Measurements from ENCODE around the gene ZNF587.
"Not testable (repeated sequence)": the region's sequence is repeated elsewhere in the genome, so short reads cannot be mapped to it uniquely, and the experiment has no call there.

ZNF587 gene

DNA sequence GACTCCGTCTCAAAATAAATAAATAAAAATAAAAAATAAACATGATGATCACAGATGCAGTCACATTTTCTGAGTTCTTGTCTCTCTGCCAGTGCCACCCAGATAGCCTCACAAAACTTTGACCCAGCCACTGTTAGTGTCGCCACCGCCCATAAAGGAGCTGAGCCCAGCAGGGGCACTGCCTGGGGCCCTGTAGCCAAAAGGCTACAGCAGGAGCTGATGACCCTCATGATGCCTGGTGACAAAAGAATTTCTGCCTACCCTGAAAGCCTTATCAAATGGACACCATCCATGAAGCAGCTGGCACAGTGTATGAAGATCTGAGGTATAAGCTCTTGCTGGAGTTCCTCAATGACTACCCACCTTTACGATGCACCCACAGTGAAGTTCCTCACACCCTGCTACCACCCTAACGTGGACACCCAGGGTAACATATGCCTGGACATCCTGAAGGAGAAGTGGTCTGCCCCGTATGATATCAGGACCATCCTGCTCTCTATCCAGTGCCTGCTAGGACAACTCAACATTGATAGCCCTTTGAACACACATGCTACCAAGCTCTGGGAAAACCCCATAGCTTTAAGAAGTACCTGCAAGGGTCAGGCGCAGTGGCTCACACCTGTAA is 18.3 kb downstream of the ZNF587 start:
- TF ChIP-seq, protein P1, sequence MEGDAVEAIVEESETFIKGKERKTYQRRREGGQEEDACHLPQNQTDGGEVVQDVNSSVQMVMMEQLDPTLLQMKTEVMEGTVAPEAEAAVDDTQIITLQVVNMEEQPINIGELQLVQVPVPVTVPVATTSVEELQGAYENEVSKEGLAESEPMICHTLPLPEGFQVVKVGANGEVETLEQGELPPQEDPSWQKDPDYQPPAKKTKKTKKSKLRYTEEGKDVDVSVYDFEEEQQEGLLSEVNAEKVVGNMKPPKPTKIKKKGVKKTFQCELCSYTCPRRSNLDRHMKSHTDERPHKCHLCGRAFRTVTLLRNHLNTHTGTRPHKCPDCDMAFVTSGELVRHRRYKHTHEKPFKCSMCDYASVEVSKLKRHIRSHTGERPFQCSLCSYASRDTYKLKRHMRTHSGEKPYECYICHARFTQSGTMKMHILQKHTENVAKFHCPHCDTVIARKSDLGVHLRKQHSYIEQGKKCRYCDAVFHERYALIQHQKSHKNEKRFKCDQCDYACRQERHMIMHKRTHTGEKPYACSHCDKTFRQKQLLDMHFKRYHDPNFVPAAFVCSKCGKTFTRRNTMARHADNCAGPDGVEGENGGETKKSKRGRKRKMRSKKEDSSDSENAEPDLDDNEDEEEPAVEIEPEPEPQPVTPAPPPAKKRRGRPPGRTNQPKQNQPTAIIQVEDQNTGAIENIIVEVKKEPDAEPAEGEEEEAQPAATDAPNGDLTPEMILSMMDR (conservative IDR thresholded peaks at IDR 0.05; ENCODE audit: control insufficient read depth, insufficient read depth, low read depth, low read length) = no peak
- DNase-seq (ENCODE audit: low read depth) = no peak

DNA sequence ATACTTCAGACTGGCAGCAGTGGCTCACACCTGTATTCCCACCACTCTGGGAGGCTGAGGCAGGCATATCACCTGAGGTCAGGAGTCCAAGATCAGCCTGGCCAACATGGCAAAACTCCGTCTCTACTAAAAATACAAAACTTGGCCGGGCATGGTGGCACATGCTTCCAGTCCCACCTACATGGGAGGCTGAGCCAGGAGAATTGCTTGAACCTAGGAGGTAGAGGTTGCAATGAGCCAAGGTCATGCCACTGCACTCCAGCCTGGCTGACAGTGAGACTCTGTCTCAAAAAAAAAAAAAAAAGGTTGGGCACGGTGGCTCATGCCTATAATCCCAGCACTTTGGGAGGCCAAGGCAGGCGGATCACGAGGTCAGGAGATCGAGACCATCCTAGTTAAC is 20.0 kb downstream of the ZNF587 start:
- not testable (repeated sequence) for DNase-seq (ENCODE audit: low read depth); H3K4me3 ChIP-seq (ENCODE audit: control insufficient read depth, low read depth, low read length)

More for the DNA sequence above, 18.3 kb downstream of the ZNF587 start:
- H3K4me3 ChIP-seq (ENCODE audit: control insufficient read depth, low read depth, low read length) = no peak overlapping the region

DNA sequence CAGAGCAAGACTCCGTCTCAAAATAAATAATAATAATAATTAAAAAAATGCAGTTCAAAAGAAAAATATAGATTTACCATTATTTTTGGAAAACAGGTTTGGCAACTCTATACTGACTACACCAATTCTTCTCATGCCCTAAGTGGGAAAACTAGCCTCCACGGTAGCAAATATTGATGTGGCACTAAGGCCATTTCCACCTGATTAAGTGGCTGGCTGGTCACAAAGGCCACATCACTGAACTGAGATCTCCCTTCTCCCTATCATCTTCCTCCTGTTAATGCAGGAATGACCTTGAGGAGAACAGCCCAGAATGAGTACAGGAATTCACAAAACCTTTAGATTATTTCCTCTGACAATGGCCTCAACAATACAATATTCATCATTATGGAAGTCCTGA is 20.6 kb downstream of the ZNF587 start:
- no peak for DNase-seq (ENCODE audit: low read depth)
- H3K4me3 ChIP-seq (ENCODE audit: control insufficient read depth, low read depth, low read length) = no peak overlapping the region
- TF ChIP-seq, protein P1 (conservative IDR thresholded peaks at IDR 0.05; ENCODE audit: control insufficient read depth, insufficient read depth, low read depth, low read length) = no peak

DNA sequence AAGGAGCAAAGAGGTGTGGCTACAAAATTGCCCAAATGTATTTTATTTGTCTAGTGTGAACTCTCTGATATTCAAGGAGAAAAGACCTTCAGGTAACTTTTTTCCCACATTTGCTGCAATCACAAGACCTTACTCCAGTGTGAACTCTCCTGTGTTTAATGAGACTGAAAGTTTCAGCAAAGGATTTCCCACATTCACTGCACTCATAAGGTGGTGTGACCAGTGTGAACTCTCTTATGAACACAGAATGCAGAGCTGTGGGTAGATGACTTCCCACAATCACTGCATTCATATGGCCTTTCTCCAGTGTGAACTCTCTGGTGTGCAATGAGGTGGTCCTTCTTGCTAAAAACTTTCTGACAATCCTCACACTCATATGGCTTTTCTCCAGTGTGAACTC is 22.8 kb downstream of the ZNF587 start:
- DNase-seq (ENCODE audit: low read depth) = peak; percentile 22
- H3K4me3 ChIP-seq (ENCODE audit: control insufficient read depth, low read depth, low read length) = no peak overlapping the region
- TF ChIP-seq, protein P1 (conservative IDR thresholded peaks at IDR 0.05; ENCODE audit: control insufficient read depth, insufficient read depth, low read depth, low read length) = no peak

DNA sequence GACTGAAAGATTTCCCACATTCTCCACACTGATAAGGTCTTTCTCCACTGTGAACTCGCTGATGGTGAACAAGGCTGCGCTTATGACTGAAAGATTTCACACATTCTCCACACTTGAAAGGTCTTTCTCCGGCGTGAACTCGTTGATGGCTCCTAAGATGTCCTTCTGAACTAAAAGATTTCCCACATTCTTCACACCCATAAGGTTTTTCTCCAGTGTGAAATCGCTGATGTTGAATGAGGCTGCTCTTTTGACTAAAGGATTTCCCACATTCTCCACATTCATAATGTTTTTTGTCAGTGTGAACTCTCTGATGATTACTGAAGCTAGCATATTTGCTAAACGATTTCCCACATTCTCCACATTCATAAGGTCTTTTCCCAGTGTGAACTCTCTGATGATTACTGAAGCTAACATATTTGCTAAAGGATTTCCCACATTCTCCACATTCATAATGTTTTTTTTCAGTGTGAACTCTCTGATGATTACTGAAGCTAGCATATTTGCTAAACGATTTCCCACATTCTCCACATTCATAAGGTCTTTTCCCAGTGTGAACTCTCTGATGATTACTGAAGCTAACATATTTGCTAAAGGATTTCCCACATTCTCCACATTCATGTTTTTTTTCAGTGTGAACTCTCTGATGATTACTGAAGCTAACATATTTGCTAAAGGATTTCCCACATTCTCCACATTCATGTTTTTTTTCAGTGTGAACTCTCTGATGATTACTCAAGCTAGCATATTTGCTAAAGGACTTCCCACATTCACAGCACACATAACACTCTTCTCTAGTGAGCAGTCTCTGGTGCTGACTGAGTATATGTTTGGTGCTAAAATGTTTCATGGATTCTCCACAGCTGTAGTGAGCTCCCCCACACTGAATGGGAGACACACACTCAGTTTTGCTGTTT is 24.5 kb downstream of the ZNF587 start:
- DNase-seq (ENCODE audit: low read depth) = peak; percentile 22
- not testable (repeated sequence) for H3K4me3 ChIP-seq (ENCODE audit: control insufficient read depth, low read depth, low read length)

DNA sequence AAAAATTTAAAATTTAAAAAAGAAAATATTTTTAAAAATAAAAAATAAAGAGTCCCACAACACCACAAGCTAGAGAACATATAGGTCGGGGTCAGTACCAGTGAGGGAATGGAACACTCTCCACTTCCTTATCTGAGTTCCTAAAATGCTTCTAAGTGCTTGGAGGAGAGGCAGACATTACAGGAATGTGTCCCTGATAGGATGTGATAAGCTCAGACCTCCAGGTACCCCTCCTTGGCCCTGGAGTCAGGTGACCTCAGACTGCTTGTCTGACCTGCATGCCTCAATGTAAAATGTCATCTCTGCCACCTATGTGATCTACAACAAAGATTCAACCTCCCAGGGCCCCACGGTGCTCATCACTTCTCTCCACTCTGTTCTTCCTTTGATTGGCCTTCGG is 36.4 kb downstream of the ZNF587 start:
- no peak overlapping the region for H3K4me3 ChIP-seq (ENCODE audit: control insufficient read depth, low read depth, low read length)
- DNase-seq (ENCODE audit: low read depth) = no peak
- TF ChIP-seq, protein P1 (conservative IDR thresholded peaks at IDR 0.05; ENCODE audit: control insufficient read depth, insufficient read depth, low read depth, low read length) = no peak

DNA sequence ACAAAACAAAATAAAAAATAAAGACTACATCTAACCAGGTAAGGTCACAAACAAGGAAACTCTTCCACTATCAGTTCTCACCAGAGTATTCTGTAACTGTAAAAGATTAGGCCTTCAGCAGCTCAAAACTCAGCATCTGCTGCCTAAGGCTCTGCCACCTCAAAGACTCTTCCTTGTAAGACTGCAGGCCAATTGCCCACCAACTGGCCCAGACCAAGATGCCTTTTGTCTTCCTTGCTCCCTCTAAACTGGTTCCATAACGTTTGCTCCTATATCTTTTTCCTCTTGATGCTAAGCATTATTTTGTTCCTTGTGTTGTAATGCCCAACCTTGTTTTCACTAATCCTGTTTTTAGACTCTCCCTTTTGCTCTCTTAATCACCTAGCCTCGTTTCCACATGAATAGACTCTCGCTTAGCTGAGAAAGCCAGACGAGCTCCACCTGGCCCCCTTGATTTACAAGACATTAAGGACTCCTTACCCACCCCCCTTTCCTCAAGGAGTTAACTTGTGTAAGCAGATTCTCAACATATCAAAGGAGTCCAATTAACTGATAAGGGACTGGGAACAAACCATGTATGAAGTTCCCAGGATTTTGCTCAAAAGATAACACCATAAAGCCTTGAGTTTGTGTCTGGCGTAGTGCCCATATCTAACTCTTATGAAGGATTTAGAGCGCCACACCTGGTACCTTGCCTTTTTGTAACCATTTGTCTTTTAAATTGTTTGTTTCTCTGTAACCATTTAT is 37.7 kb downstream of the ZNF587 start:
- DNase-seq (ENCODE audit: low read depth) = no peak
- TF ChIP-seq, protein P1 (conservative IDR thresholded peaks at IDR 0.05; ENCODE audit: control insufficient read depth, insufficient read depth, low read depth, low read length) = no peak

More for the DNA sequence above, 37.7 kb downstream of the ZNF587 start:
- H3K4me3 ChIP-seq (ENCODE audit: control insufficient read depth, low read depth, low read length) = no peak overlapping the region
